Loucy (cell line): ENCODE results near the gene S100A14.

Experiments
- H2AFZ ChIP-seq: fragments of 200-600 bp; sonication (generic); 2 replicates; pipeline ENCODE4 v1.6.0; 2016; ENCODE audit warnings: antibody characterized with exemption, mild to moderate bottlenecking, low read length, moderate library complexity
- H3F3A ChIP-seq: fragments of 200-600 bp; 2 replicates; pipeline ENCODE4 v1.6.0; 2016; ENCODE audit warnings: antibody characterized with exemption, low read depth, mild to moderate bottlenecking
- H3K27me3 ChIP-seq: fragments of 200-600 bp; sonication (generic); 2 replicates; pipeline ENCODE4 v1.6.1; 2014; ENCODE audit warnings: low read length, mild to moderate bottlenecking; ENCODE audit not compliant: insufficient read depth, poor library complexity, severe bottlenecking
- H3K36me3 ChIP-seq: fragments of 200-600 bp; sonication (generic); 2 replicates; pipeline ENCODE4 v1.6.1; 2016; ENCODE audit warnings: low read length; ENCODE audit not compliant: insufficient read depth
- H3K4me1 ChIP-seq: fragments of 200-600 bp; sonication (generic); 2 replicates; pipeline ENCODE4 v1.5.1; 2014; ENCODE audit warnings: low read length, mild to moderate bottlenecking; ENCODE audit not compliant: insufficient read depth, poor library complexity, severe bottlenecking
- H3K4me2 ChIP-seq: fragments of 200-600 bp; sonication (generic); 2 replicates; pipeline ENCODE4 v1.6.0; 2014; ENCODE audit warnings: antibody characterized with exemption, low read length, low read depth, mild to moderate bottlenecking; ENCODE audit not compliant: poor library complexity, severe bottlenecking
- H3K4me3 ChIP-seq: fragments of 200-600 bp; sonication (generic); 2 replicates; pipeline ENCODE4 v1.5.1; 2014; ENCODE audit warnings: low read length, mild to moderate bottlenecking, mixed read lengths; ENCODE audit not compliant: poor library complexity, severe bottlenecking
- H3K79me2 ChIP-seq: fragments of 200-600 bp; sonication (generic); 2 replicates; pipeline ENCODE4 v1.6.1; 2014; ENCODE audit warnings: low read length; ENCODE audit not compliant: insufficient read depth
- H3K9ac ChIP-seq: fragments of 200-600 bp; sonication (generic); 2 replicates; pipeline ENCODE4 v1.6.0; 2014; ENCODE audit warnings: mild to moderate bottlenecking, low read depth, low read length, moderate library complexity; ENCODE audit not compliant: poor library complexity, severe bottlenecking
- H3K9me2 ChIP-seq: fragments of 200-600 bp; sonication (generic); replicated peaks from 2 replicates; pipeline ENCODE4 v1.6.1; 2016; ENCODE audit warnings: low read depth, low read length, mixed read lengths
- H3K9me3 ChIP-seq: fragments of 200-600 bp; sonication (generic); 2 replicates; pipeline ENCODE4 v1.6.1; 2014; ENCODE audit warnings: mild to moderate bottlenecking, antibody characterized with exemption, low read length, low read depth; ENCODE audit not compliant: insufficient read depth
- H4K20me1 ChIP-seq: fragments of 200-600 bp; sonication (generic); 2 replicates; pipeline ENCODE4 v1.6.0; 2014; ENCODE audit warnings: antibody characterized with exemption, low read length, mild to moderate bottlenecking; ENCODE audit not compliant: insufficient read depth, poor library complexity, severe bottlenecking
- CTCF ChIP-seq: fragments of 200-600 bp; sonication (generic); conservative IDR thresholded peaks from 2 replicates; pipeline ENCODE4 v1.5.1; 2014; ENCODE audit warnings: mild to moderate bottlenecking, antibody characterized with exemption, low read length
- EZH2phosphoT487 ChIP-seq: fragments of 200-600 bp; IDR thresholded peaks from 2 replicates; pipeline ENCODE4 v1.6.1; 2018; ENCODE audit warnings: antibody characterized with exemption, mild to moderate bottlenecking, moderate library complexity, borderline replicate concordance

The S100A14 gene

GRCh38 chr1:153633754-153634665 lies 17.9 kb upstream of the S100A14 start, which contains the start of gene CHTOP:
TSS of gene CHTOP (plus strand) at chr1:153634066. CDS start at chr1:153636589, 2,523 bp downstream.
- Histone ChIP-seq H4K20me1 (peaks cover 43% of the 10 kb centered on the region), H3K79me2 (peaks cover 47% of the 10 kb centered on the region), H3K4me2 (peak within 1 kb of the TSS; percentile 69), H3K9me3 (no peaks in the 10 kb centered on the region), H3K9ac (peak within 1 kb of the TSS; percentile 98), H3F3A (no peaks in the 10 kb centered on the region), H2AFZ (peak within 1 kb of the TSS; percentile 65), H3K27me3 (no peaks in the 10 kb centered on the region), H3K4me3 (peak within 1 kb of the TSS; percentile 93), H3K4me1 (peaks cover 34% of the 10 kb centered on the region), H3K9me2 (no peaks in the 10 kb centered on the region), H3K36me3 (peaks cover 27% of the 10 kb centered on the region)
- no peak for TF ChIP-seq CTCF
- TF ChIP-seq EZH2phosphoT487 = no peak

- Histone ChIP-seq H3K36me3 (peaks cover 20% of the 10 kb centered on the region), H3K27me3 (no peaks in the 10 kb centered on the region), H4K20me1 (peaks cover 36% of the 10 kb centered on the region), H3K4me1 (peaks cover 40% of the 10 kb centered on the region), H3K9ac (no peak overlapping the region), H2AFZ (no peak overlapping the region), H3K9me3 (no peaks in the 10 kb centered on the region), H3F3A (no peaks in the 10 kb centered on the region), H3K79me2 (peaks cover 40% of the 10 kb centered on the region), H3K9me2 (no peaks in the 10 kb centered on the region), H3K4me3 (no peak overlapping the region), H3K4me2 (peak overlapping the region; percentile 22)
- no peak for TF ChIP-seq CTCF
- no peak for TF ChIP-seq EZH2phosphoT487
Measured at GRCh38 chr1:153633161-153633753, 17.1 kb upstream of the S100A14 start.

- H3K4me3 ChIP-seq = no peak overlapping the region
- H3K79me2 ChIP-seq = peaks cover 21% of the 10 kb centered on the region
Measured at GRCh38 chr1:153631047-153632022, 15.2 kb upstream of the S100A14 start.

More at GRCh38 chr1:153631047-153632022, 15.2 kb upstream of the S100A14 start:
- peaks cover 19% of the 10 kb centered on the region for H4K20me1 ChIP-seq
- TF ChIP-seq EZH2phosphoT487 = no peak
- TF ChIP-seq CTCF = no peak
- H3K36me3 ChIP-seq = peaks cover 1% of the 10 kb centered on the region; the same call in 1 of the 2 replicates
- H3K9ac ChIP-seq = no peak overlapping the region
- H2AFZ ChIP-seq = no peak overlapping the region
- no peak overlapping the region for H3K4me2 ChIP-seq
- H3F3A ChIP-seq = no peaks in the 10 kb centered on the region
- no peaks in the 10 kb centered on the region for H3K9me3 ChIP-seq
- H3K27me3 ChIP-seq = no peaks in the 10 kb centered on the region
- H3K9me2 ChIP-seq = no peaks in the 10 kb centered on the region
- H3K4me1 ChIP-seq = peaks cover 41% of the 10 kb centered on the region
